Measurements from ENCODE around the gene FRMD4B. TPM values are rescaled to one million over a fixed set of nuclear protein-coding genes. Genes with fewer than 3 reads are reported as not detected.
"Not testable (repeated sequence)": the region's sequence is repeated elsewhere in the genome, so short reads cannot be mapped to it uniquely, and the experiment has no call there.

FRMD4B gene
- total RNA-seq, 6 experiments from 2014 or later = 0.03 to 0.12 (median 0.07) TPM; not detected in 1

DNA sequence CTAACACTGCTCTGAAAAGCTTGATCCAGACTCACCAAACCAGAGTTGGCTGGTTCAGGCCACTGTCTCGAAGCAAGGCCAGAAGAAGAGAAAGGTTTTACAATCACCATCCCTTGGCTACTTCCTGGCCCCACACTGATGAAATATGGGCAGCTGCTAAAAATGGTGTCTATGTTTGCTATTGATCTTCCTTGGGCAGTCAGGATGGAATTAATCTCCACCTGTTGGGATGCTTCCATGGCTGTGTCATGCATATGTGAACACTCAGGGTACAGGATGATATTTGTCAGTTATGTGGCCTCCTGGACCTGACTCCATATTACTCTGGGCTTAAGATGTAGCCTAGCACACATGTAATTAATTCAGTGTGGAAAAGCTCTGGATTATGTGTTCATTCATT, 61.9 kb downstream of the FRMD4B start:
- TF ChIP-seq CTCF (IDR thresholded peaks at IDR 0.05) = no peak
- no peaks in the 10 kb centered on the region for H3K36me3 Mint-ChIP-seq (ENCODE audit: low read depth)
- DNase-seq = no peak

GRCh38 chr3:69322512-69322911, 63.4 kb downstream of the FRMD4B start:
- H3K27ac Mint-ChIP-seq; DNase-seq; H3K4me3 Mint-ChIP-seq; H3K36me3 Mint-ChIP-seq (ENCODE audit: low read depth); H3K9me3 Mint-ChIP-seq: not testable (repeated sequence)
- Mint-ChIP-seq H3K27me3 (ENCODE audit: insufficient read depth) (peaks cover 18% of the 10 kb centered on the region), H3K4me1 (ENCODE audit: low read depth) (peaks cover 16% of the 10 kb centered on the region)

More for the DNA sequence above, 61.9 kb downstream of the FRMD4B start:
- Mint-ChIP-seq H3K9me3 (no peaks in the 10 kb centered on the region), H3K4me1 (ENCODE audit: low read depth) (peaks cover 30% of the 10 kb centered on the region), H3K27ac (no peak overlapping the region), H3K27me3 (ENCODE audit: insufficient read depth) (peaks cover 17% of the 10 kb centered on the region), H3K4me3 (no peak overlapping the region)

DNA sequence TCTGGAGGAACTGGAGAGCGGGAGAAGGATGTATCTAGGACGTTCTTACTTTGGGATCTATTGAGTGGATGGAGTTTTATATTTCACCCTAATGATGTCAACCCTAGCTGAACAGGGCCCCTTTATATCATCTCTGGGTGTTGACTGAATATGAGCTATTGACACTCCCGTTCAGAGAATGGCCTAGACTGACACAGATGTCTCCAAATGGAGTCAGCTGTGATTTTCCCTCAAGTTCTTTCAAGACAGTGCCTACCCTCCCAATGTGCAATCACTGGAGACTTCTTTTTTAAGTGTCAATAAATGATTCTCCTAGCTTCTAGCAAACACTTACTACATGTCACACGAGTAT, 63.8 kb downstream of the FRMD4B start:
- TF ChIP-seq CTCF (IDR thresholded peaks at IDR 0.05) = no peak
- H3K27ac Mint-ChIP-seq = no peak overlapping the region
- H3K4me1 Mint-ChIP-seq (ENCODE audit: low read depth) = peaks cover 15% of the 10 kb centered on the region
- H3K4me3 Mint-ChIP-seq = no peak overlapping the region
- no peak for DNase-seq
- no peaks in the 10 kb centered on the region for H3K36me3 Mint-ChIP-seq (ENCODE audit: low read depth)
- H3K27me3 Mint-ChIP-seq (ENCODE audit: insufficient read depth) = peaks cover 18% of the 10 kb centered on the region
- H3K9me3 Mint-ChIP-seq = no peaks in the 10 kb centered on the region

- Mint-ChIP-seq H3K4me3 (no peak overlapping the region), H3K36me3 (ENCODE audit: low read depth) (no peaks in the 10 kb centered on the region), H3K9me3 (no peaks in the 10 kb centered on the region), H3K27me3 (ENCODE audit: insufficient read depth) (peaks cover 18% of the 10 kb centered on the region), H3K27ac (no peak overlapping the region), H3K4me1 (ENCODE audit: low read depth) (peaks cover 9% of the 10 kb centered on the region)
- no peak for DNase-seq
- TF ChIP-seq CTCF (IDR thresholded peaks at IDR 0.05) = no peak
These were observed 64.4 kb downstream of the FRMD4B start for GRCh38 chr3:69321301-69322157.

DNA sequence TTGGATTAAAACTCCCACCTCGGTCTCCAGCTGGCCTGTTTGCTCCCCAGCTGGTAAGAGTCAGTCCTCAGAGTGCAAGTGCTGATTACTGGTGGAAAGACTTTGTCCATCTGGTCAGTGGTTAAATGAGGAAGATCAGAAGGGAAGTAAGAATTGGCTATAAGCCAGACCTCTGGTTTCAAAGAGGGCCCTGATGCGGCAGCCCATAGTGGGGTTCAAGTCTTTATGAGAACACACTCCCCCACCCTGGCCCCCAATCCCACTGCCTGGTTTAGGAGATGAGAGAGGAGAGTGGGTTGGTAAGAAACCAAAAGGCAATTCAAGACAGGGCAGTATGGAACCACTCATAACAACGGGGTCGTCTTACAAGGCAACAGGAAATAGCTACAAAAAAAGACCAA, 65.0 kb downstream of the FRMD4B start:
- Mint-ChIP-seq H3K4me3 (no peak overlapping the region), H3K36me3 (ENCODE audit: low read depth) (no peaks in the 10 kb centered on the region), H3K9me3 (no peaks in the 10 kb centered on the region), H3K4me1 (ENCODE audit: low read depth) (peaks cover 6% of the 10 kb centered on the region), H3K27me3 (ENCODE audit: insufficient read depth) (peaks cover 13% of the 10 kb centered on the region), H3K27ac (no peak overlapping the region)
- DNase-seq = no peak
- TF ChIP-seq CTCF (IDR thresholded peaks at IDR 0.05) = no peak

DNA sequence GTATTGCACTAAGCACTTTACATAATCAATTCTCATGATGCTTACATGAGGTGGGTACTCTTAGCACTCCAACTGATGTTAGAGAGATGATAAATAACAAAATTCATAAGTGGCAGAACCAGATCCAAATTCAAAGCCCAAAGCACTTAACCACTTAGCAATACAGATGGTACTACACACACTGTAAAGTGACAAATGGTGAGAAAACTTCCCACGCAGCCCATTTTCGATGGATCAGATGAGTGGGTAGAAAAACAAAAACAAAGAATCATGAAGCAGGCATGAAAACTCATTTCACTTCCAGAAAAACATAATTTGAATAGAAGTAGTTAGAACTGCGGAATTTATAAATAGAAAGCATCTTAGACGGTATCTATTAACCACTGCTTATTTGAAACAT, 66.2 kb downstream of the FRMD4B start:
- no peaks in the 10 kb centered on the region for H3K36me3 Mint-ChIP-seq (ENCODE audit: low read depth)
- TF ChIP-seq CTCF (IDR thresholded peaks at IDR 0.05) = no peak
- H3K4me1 Mint-ChIP-seq (ENCODE audit: low read depth) = peaks cover 6% of the 10 kb centered on the region
- no peak for DNase-seq
- H3K4me3 Mint-ChIP-seq = no peak overlapping the region
- H3K9me3 Mint-ChIP-seq = no peaks in the 10 kb centered on the region
- H3K27me3 Mint-ChIP-seq (ENCODE audit: insufficient read depth) = peaks cover 11% of the 10 kb centered on the region
- no peak overlapping the region for H3K27ac Mint-ChIP-seq
